ENCODE results near the gene RASSF5. TPM values are rescaled to one million over a fixed set of nuclear protein-coding genes. Genes with fewer than 3 reads are reported as not detected.

Gene RASSF5
- total and polyA plus RNA-seq, 2 of the 13 experiments (the other 11 are each of a cell fraction or from before 2014, with no cell fraction given) = 0.18 to 0.40 TPM

- TF ChIP-seq ZBTB2 (CRISPR knock-in tag; IDR thresholded peaks at IDR 0.05; ENCODE audit: low read depth) (no peak), MXI1 (IDR thresholded peaks at IDR 0.05; ENCODE audit: borderline replicate concordance, low read depth, low read length) (no peak), RFX5 (IDR thresholded peaks at IDR 0.05; ENCODE audit: low read depth, low read length) (no peak), JUND (CRISPR knock-in tag; IDR thresholded peaks at IDR 0.05) (no peak)
Observed at GRCh38 chr1:206470692-206471414, 36.5 kb upstream of the RASSF5 start (continued).

GRCh38 chr1:206471415-206471801, 35.9 kb upstream of the RASSF5 start:
- no peak for DNase-seq (ENCODE audit: low spot score)
- H3K9ac ChIP-seq (ENCODE audit: insufficient read depth, low read depth, low read length) = no peak overlapping the region
- intact Hi-C loops (cut with micrococcal nuclease; ENCODE audit: unreplicated experiment) = no loop called here

More at GRCh38 chr1:206471415-206471801, 35.9 kb upstream of the RASSF5 start:
- H3K79me2 ChIP-seq (ENCODE audit: insufficient read depth, low read length) = no peaks in the 10 kb centered on the region
- H4K20me1 ChIP-seq (ENCODE audit: insufficient read depth, low read length) = no peaks in the 10 kb centered on the region
- peaks cover 53% of the 10 kb centered on the region for H3K4me1 ChIP-seq (ENCODE audit: insufficient read depth, low read length)
- peak overlapping the region; percentile 81 to 89 (median 84); a peak in 5 of 6 replicates for H3K4me3 ChIP-seq (replicated peaks in 1 of 3; ENCODE audit: insufficient read depth in 1 of 3, low read depth in 2 of 3, low read length in 3 of 3)
- H3K27me3 ChIP-seq (ENCODE audit: control insufficient read depth in 1 of 2, insufficient read depth in 2 of 2, low read length in 2 of 2) = no peaks in the 10 kb centered on the region
- no peak for ATAC-seq
- H3K4me2 ChIP-seq (ENCODE audit: low read depth, low read length) = peak overlapping the region; percentile 95
- ChIA-PET POLR2A (interaction anchor here (2.1 to 2.7 kb wide), 2 partner anchors 7 to 141 kb away, joined by 9 to 16 read pairs; partner anchors contain the start of gene EIF2D), CTCF (ENCODE audit: low intra/inter-chr PET ratio, low total read pairs) (no interaction called here)
- 87% methylated on average over 3 of the region's 7 CpGs for WGBS (ENCODE audit: low lambda C conversion rate)
- in situ Hi-C loops (cut with HindIII; ENCODE audit: extremely low pct_ligation_motif_present, low pct_unique_long_range_greater_than_20kb) = no loop called here
- no TSS peak for BruUV-seq (replicated peaks)
- H3K36me3 ChIP-seq (replicated peaks in 1 of 2; ENCODE audit: control insufficient read depth in 1 of 2, insufficient read depth in 2 of 2, low read length in 2 of 2) = peaks cover 7 to 8% of the 10 kb centered on the region in 2 experiments; a peak in 3 of 5 replicates
- no peak overlapping the region for H3K27ac ChIP-seq (ENCODE audit: extremely low read length, insufficient read depth, low read length)
- no peaks in the 10 kb centered on the region for H3K9me3 ChIP-seq (ENCODE audit: low read length)
- TF ChIP-seq ISL2 (CRISPR knock-in tag; IDR thresholded peaks at IDR 0.05) (no peak), RFX3 (CRISPR knock-in tag; IDR thresholded peaks at IDR 0.05) (no peak), ZNF225 (CRISPR knock-in tag; IDR thresholded peaks at IDR 0.05) (0 out of 2 replicates have a peak, but pooled peaks have one; percentile 9), WIZ (CRISPR knock-in tag; IDR thresholded peaks at IDR 0.05) (0 out of 2 replicates have a peak, but pooled peaks have one; percentile 2)
- H2AFZ ChIP-seq (ENCODE audit: low read length) = no peak overlapping the region
- FAIRE-seq = no peak
